Psoas muscle (tissue), 8 donors: ENCODE measurements around the gene DCLRE1B. TPM values are rescaled to one million over a fixed set of nuclear protein-coding genes. Genes with fewer than 3 reads are reported as not detected.

ENCODE experiments used
- ATAC-seq, 4 donors: fragments of 200-7000 bp; cut with Tn5 transposase; one replicate each; pipeline ENCODE4 v1.9.1; 2020; ENCODE audit warnings: moderate library complexity in 3 of 4, mild to moderate bottlenecking in 2 of 4
- DNase-seq, 2 donors: peaks; one replicate each; pipeline ENCODE4 v3.0.0-alpha.2; 2020
- H3K27ac ChIP-seq: fragments of 200-600 bp; one replicate; pipeline ENCODE4 v1.8.0; 2022
- H3K27me3 ChIP-seq, 3 donors: fragments of 200-600 bp in 1 of 3; one replicate each; pipeline versions ENCODE4 v1.6.1 to v1.8.0; 2013 to 2022; ENCODE audit warnings: low read length in 2 of 3, mild to moderate bottlenecking in 2 of 3, moderate library complexity in 1 of 3; ENCODE audit not compliant: insufficient read depth in 3 of 3
- H3K36me3 ChIP-seq, 2 donors: fragments of 200-600 bp in 1 of 2; one replicate each; pipeline versions ENCODE4 v1.6.1 to v1.8.0; 2013 to 2022; ENCODE audit warnings: low read depth in 1 of 2, mild to moderate bottlenecking in 1 of 2, moderate library complexity in 1 of 2; ENCODE audit not compliant: insufficient read depth in 1 of 2
- H3K4me1 ChIP-seq: fragments of 200-600 bp; one replicate; pipeline ENCODE4 v1.8.0; 2022
- H3K4me3 ChIP-seq: fragments of 200-600 bp; one replicate; pipeline ENCODE4 v1.8.0; 2022; ENCODE audit warnings: mild to moderate bottlenecking
- H3K9me3 ChIP-seq: fragments of 200-600 bp; one replicate; pipeline ENCODE4 v1.8.0; 2022
- WGBS, 3 donors: extraction: QIAGEN DNeasy Blood & Tissue Kit; methylation state at CpG; one replicate each; pipeline versions ENCODE4 v1.1.6 to v1.1.7; 2013; 5-methylcytosine and 5-hydroxymethylcytosine counted together
- intact Hi-C, 2 donors: fragments of 100-400 bp; cut with DNase I; formaldehyde crosslinking; loops; one replicate each; pipeline versions ENCODE4 v1.11.0 to v1.14.2; 2022
- polyA plus RNA-seq, 3 donors: library from polyadenylated mRNA; stranded (reverse); fragments of 200-250 nt; gene quantifications; one replicate each; pipeline ENCODE4 v1.2.3, GENCODE V29; 2013
- total RNA-seq, 4 donors: library from RNA; stranded (reverse); fragmentation: NEBNext Ultra II Directional in 2 of 4; extraction: Animal tissue kit (Norgen Biotek cat#: 25700) in 2 of 4; gene quantifications; one replicate each; pipeline versions ENCODE4 v1.2.1 to v1.2.4, GENCODE V29; 2021 to 2023
- TF ChIP-seq, protein P1 (sequence below): fragments of 200-600 bp; IDR thresholded peaks from one replicate; pipeline ENCODE4 v1.8.0; 2022; ENCODE audit warnings: antibody characterized with exemption
- donor health status: healthy with polysubstance abuse.
- donor health status: DM: no; HTN: no; CAD: no; lungs with moderate emphysema.
- donor health status: Bipolar disorder and iron deficiency.
- donor health status: healthy.
- donor health status: DM: yes; HTN: yes; CAD: no.
- donor health status: DM: no; HTN: no; CAD: no.
- donor health status: DM: no; HTN: no; CAD: no.
- donor health status: DM: yes; HTN: yes; CAD: no.

DCLRE1B gene
- total and polyA plus RNA-seq, 7 donors: 1.2 to 2.6 (median 2.2) TPM

GRCh38 chr1:113950908-113951307 is 45.8 kb downstream of the DCLRE1B start:
- Histone ChIP-seq H3K27me3 (no peaks in the 10 kb centered on the region), H3K4me1 (peaks cover 34% of the 10 kb centered on the region), H3K36me3 (peaks cover 0 to 24% of the 10 kb centered on the region in 2 donors), H3K4me3 (no peak overlapping the region), H3K27ac (no peak overlapping the region), H3K9me3 (no peaks in the 10 kb centered on the region)
- TF ChIP-seq, protein P1, sequence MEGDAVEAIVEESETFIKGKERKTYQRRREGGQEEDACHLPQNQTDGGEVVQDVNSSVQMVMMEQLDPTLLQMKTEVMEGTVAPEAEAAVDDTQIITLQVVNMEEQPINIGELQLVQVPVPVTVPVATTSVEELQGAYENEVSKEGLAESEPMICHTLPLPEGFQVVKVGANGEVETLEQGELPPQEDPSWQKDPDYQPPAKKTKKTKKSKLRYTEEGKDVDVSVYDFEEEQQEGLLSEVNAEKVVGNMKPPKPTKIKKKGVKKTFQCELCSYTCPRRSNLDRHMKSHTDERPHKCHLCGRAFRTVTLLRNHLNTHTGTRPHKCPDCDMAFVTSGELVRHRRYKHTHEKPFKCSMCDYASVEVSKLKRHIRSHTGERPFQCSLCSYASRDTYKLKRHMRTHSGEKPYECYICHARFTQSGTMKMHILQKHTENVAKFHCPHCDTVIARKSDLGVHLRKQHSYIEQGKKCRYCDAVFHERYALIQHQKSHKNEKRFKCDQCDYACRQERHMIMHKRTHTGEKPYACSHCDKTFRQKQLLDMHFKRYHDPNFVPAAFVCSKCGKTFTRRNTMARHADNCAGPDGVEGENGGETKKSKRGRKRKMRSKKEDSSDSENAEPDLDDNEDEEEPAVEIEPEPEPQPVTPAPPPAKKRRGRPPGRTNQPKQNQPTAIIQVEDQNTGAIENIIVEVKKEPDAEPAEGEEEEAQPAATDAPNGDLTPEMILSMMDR: no peak
- ATAC-seq (no peak), DNase-seq (no peak)
- intact Hi-C loops: no loop called here
- WGBS, 3 donors: 96 to 100% (median 100%) methylated on average over 1 of the region's 1 CpG

GRCh38 chr1:113951719-113952118 is 46.6 kb downstream of the DCLRE1B start:
- H3K36me3 ChIP-seq: peaks cover 0 to 32% of the 10 kb centered on the region in 2 donors
- no peaks in the 10 kb centered on the region for H3K9me3 ChIP-seq
- ATAC-seq: no peak
- no peak overlapping the region for H3K4me3 ChIP-seq
- no peak for DNase-seq
- H3K27me3 ChIP-seq: no peaks in the 10 kb centered on the region
- H3K27ac ChIP-seq: no peak overlapping the region
- H3K4me1 ChIP-seq: peaks cover 25% of the 10 kb centered on the region
- 96 to 100% (median 96%) methylated on average over 2 of the region's 2 CpGs for WGBS, 3 donors
- intact Hi-C loops: no loop called here
- TF ChIP-seq, protein P1: no peak

DNA sequence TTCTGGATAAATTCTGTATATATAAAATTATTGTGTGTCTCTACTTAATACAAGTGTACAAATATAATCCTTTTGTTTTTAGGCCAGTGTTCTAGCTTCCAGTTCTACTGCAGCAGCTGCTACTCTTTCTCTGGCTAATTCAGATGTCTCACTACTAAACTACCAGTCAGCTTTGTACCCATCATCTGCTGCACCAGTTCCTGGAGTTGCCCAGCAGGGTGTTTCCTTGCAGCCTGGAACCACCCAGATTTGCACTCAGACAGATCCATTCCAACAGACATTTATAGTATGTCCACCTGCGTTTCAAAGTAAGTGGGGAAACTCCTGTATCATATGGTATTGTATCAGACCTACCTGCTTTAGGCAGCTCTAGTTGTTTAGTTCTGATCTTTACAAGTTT is 52.9 kb downstream of the DCLRE1B start:
- Histone ChIP-seq H3K4me3 (no peak overlapping the region), H3K36me3 (peaks cover 5 to 92% of the 10 kb centered on the region in 2 donors), H3K27me3 (no peaks in the 10 kb centered on the region), H3K4me1 (no peaks in the 10 kb centered on the region), H3K27ac (no peak overlapping the region), H3K9me3 (no peaks in the 10 kb centered on the region)
- intact Hi-C loops: no loop called here
- no peak for ATAC-seq
- TF ChIP-seq, protein P1: no peak
- WGBS, 3 donors: 60 to 92% (median 72%) methylated on average over 1 of the region's 1 CpG
- DNase-seq: no peak

- DNase-seq: no peak
- WGBS, 3 donors: 94 to 100% (median 97%) methylated on average over 1 of the region's 1 CpG
- Histone ChIP-seq H3K4me3 (no peak overlapping the region), H3K27me3 (no peaks in the 10 kb centered on the region), H3K27ac (no peak overlapping the region), H3K4me1 (no peaks in the 10 kb centered on the region), H3K36me3 (peaks cover 8 to 97% of the 10 kb centered on the region in 2 donors), H3K9me3 (no peaks in the 10 kb centered on the region)
- TF ChIP-seq, protein P1: no peak
- intact Hi-C loops: no loop called here
- no peak for ATAC-seq
These were observed 53.6 kb downstream of the DCLRE1B start for GRCh38 chr1:113958691-113959090.

DNA sequence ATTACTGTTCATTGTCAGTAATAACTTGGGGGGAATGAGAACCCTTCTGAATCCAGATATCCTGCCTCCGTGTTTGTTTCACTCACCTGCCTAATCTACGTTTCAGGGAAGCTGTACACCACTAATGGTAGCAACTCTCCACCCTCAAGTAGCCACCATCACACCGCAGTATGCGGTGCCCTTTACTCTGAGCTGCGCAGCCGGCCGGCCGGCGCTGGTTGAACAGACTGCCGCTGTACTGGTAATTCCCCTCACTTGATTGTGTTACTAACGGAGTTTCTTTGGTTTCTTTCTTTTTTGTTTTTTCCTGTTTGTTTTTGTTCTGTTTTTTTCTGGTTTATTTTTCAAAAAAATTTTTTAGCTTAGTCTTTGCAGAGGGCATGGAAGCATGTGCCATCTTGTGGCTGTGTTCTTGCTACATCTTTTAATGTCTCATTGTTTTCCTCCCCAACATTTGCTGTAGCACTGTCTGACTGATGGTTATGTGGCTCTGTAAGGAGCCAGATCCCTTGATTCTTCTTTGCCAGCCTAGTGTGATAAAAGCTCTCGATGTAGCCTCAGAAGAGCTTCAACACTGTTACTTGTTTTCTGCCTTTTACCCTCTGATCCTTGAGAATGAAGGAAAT is 58.3 kb downstream of the DCLRE1B start:
- intact Hi-C loops: loop anchor here in 1 of 2 donors (5.0 kb wide), 1 partner anchor 126 kb away; no protein-coding TSS in a partner anchor
- no peak overlapping the region for H3K4me3 ChIP-seq
- H3K4me1 ChIP-seq: no peaks in the 10 kb centered on the region
- DNase-seq (no peak), ATAC-seq (no peak)
- no peaks in the 10 kb centered on the region for H3K27me3 ChIP-seq
- no peaks in the 10 kb centered on the region for H3K9me3 ChIP-seq
- TF ChIP-seq, protein P1: no peak
- peaks cover 14 to 97% of the 10 kb centered on the region in 2 donors for H3K36me3 ChIP-seq
- WGBS, 3 donors: 92 to 94% (median 94%) methylated on average over 12 of the region's 12 CpGs
- H3K27ac ChIP-seq: no peak overlapping the region
